Suppressor macrophage (primary cell): ENCODE measurements around the gene LMO2.
"Not testable (repeated sequence)": the region's sequence is repeated elsewhere in the genome, so short reads cannot be mapped to it uniquely, and the experiment has no call there.

Experiments used
- DNase-seq, 4 experiments: peaks; one replicate each; pipeline ENCODE4 v3.0.0-alpha.2; 2020 to 2022

The LMO2 gene

DNA sequence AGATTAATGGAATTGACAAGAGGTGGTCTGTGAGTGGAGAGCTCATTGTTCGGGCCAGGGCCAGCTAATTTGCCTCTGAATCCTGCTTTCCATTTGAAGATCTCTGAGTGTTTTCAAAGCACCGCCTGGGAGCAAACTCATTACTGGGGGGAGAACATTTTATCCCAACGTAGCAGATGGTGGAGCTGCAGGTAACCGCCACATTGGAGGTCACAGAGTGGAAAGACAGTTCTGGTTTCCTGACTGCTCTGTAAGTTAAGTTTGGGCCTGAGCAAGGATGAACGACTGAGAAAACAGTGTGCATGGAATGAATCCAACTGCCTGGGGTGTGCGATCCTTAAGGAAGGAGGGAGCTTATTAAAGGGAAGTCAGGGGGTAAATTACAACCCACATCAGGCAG is 30.5 kb downstream of the LMO2 start:
- DNase-seq = no peak

GRCh38 chr11:33860926-33861325 is 30.9 kb downstream of the LMO2 start:
- DNase-seq = no peak

GRCh38 chr11:33859306-33859705 is 32.6 kb downstream of the LMO2 start:
- no peak for DNase-seq

DNA sequence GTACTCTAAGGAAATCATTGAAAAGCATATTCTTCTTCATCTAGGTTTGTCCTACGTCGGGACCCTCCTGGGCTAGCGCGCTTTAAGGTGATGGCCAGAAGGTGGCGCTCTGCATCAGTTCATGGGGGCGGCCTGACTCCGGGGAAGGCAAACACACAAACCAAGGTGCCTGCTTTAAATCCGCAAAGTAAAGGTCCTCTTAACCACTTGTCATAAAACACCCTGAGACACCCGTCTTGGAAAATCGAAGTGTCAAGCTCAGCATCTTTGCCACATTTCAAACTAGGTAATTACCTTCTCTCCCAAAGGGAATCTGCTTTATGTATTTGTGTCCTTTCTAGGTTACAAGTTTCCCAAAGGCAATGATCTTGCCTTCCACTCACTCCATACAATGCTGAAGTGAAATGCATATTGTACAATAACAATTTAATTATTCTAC is 33.9 kb downstream of the LMO2 start:
- DNase-seq = peak; percentile 78 to 92 (median 89)

DNA sequence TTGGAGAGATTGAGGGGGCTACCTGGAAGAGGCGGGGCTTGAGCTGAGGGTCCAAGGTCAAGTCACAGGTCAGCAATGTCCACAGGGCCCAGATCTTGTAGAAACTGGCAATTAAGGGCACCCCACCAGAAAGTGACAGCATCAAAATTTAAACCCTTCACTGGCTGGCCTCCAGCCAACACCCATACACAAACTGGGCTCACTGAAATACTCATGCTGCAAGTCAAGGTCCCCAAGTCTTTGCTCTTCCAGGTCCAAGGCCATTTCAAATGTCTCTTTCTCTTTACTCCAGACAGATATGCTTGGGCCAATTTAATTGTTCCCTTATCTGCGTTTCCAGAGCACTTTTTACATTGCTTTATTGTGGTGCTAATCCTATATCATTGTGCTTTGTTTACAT is 36.4 kb downstream of the LMO2 start:
- DNase-seq = no peak

DNA sequence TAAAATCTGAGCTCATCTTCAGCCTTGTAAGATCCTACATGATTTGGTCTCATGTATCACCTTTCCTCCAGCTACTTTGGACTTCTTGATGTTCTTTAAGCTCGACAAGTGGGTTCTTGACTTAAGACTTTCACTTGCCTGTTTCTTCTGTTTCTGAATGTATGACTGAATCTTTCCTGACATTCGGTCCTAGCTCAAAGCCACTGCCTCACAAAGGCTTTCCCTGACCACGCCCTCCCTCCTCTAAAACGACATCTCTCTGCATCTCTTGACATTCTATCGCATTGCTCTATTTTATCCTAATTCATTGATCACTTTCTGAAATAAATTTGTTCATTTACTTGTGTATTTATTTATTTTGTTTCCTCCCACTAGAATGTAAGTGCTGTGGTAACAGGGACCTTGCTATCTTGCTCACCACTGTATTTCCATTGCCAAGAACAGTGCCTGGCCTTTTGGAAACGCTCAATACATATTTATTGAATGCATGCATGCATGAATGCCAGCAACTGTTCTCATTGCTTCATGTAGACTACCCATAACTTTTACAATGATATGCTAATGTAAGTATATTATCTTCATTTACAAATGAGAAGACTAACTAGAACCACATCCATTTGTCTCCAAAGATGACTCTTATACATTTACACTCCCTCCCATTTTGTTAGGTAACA is 43.0 kb downstream of the LMO2 start:
- DNase-seq = no peak

- no peak for DNase-seq
Observed at GRCh38 chr11:33847251-33847650, 44.6 kb downstream of the LMO2 start.

- DNase-seq = no peak
Observed at GRCh38 chr11:33844236-33844635, 47.6 kb downstream of the LMO2 start.

DNA sequence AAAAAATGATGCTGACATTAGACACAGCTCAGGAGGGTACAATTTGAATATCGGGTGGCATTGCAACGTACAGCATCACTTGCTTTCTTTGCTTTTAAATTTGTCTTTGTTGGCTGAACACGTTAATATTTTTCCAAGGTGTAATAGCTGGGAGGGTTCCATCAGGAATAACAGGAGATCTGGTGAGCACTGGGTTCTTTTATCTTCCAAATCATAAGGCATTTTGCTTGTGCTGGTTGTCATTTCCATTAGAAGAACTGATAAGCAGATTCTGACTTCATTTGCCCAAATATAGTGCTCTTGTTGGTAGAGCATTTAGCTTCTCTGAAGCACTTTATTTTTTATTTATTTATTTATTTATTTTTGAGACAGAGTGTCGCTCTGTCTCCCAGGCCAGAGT is 48.9 kb downstream of the LMO2 start:
- no peak for DNase-seq

- DNase-seq = no peak
Observed at GRCh38 chr11:33842236-33842915, 49.5 kb downstream of the LMO2 start.

GRCh38 chr11:33838234-33838633 is 53.6 kb downstream of the LMO2 start:
- not testable (repeated sequence) for DNase-seq

DNA sequence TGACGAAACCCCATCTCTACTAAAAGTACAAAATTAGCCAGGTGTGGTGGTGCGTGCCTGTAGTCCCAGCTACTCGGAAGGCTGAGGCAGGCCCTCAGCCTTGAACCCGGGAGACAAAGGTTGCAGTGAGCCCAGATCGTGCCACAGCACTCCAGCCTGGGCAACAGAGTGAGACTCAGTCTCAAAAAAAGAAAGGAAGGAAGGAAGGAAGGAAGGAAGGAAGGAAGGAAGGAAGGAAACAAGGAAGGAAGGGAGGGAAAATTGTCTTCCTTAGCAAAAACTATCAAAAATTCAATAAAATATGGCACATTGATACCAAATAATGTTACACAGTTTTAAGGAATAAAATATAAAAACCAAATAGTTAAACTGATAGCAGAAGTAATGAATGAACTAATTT is 54.5 kb downstream of the LMO2 start:
- DNase-seq = not testable (repeated sequence)

- DNase-seq = peak in 3 of 4 experiments; percentile 29 to 55 (median 33)
Observed at GRCh38 chr11:33835143-33835878, 56.6 kb downstream of the LMO2 start.

DNA sequence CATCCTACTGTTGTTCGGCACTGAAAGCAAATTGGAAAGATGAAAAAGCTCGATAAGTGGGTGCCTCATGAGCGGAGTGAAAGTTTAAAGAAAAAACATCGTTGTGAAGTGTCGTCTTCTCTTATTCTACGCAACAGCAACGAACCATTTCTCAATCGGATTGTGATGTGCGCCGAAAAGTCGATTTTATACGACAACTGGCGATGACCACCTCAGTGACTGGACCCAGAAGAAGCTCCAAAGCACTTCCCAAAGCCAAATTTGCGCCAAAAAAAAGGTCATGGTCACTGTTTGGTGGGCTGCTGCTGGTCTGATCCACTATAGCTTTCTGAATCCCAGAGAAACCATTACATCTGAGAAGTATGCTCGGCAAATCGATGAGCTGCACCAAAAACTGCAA is 59.2 kb downstream of the LMO2 start:
- DNase-seq = no peak

GRCh38 chr11:33830903-33831648 is 60.8 kb downstream of the LMO2 start:
- no peak for DNase-seq

DNA sequence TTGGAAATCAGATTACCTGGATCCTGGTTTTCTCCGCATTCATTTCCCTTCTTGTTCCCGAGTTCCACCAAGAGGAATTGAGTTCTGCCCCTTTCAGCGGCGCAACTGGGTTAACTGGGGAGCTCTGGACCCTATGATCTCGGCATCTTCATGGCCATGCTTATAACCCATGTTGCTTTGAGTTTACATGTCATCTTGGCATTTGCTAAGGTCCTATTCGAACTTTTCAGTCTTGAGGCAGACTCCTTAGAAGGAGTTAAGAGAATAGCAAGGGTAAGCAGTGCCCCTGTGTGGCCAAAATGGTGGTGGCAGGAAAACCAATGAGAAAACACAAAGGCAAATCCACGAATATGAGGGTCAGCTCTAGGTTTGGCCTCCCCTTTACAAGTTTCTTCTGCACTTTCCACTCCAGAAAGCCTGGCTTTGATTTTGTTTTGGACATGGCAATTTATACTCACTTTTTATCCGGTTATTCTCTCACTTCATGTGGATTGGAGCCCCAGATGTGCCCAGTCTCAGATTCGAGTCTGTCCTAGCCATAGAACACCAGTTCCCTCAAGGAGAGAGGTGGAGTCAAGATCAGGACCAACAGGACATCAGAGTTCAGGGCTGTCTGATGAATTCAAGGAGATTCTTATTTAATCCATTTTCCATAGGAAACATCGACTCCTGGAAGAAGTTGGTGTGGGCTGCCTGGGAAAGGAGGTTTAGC is 62.3 kb downstream of the LMO2 start:
- DNase-seq = peak; percentile 76 to 79 (median 76)

- DNase-seq = peak in 2 of 4 experiments; percentile 5 to 27
Observed at GRCh38 chr11:33828604-33829429, 63.1 kb downstream of the LMO2 start.

DNA sequence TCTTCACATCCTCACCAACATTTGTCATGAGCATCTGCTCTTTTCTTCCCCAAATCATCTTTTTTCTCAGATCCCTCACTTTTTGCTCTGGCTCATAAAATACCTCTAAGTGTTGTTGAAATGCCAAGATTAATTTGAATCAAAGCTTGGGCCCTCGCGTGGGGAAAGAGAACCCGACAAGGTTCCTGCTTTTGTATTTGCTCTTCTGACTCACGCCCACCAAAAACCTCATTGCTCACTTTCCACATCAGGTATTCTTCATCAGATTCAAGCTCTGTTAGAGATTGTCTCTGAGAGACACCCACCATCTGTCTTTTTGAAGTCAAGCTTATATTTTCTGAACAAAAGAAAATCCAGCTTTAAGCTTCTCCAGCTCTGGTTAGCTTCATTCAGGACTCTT is 64.7 kb downstream of the LMO2 start:
- peak in 1 of 4 experiments; percentile 10 for DNase-seq

- DNase-seq = peak; percentile 33 to 74 (median 38)
Observed at GRCh38 chr11:33825854-33826560, 65.9 kb downstream of the LMO2 start.

DNA sequence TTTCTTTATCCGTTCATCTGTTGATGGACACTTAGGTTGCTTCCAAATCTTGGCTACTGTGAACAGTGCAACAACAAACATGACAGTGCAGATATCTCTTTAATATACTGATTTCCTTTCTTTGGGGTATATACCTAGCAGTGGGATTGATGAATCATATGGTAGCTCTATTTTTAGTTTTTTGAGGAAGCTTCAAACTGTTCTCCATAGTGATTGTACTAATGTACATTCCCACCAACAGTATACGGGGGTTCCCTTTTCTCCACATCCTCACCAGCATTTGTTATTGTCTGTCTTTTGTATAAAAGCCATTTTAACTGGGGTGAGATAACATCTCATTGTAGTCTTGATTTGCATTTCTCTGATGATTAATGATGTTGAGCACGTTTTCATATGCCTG is 68.9 kb downstream of the LMO2 start:
- peak in 2 of 4 experiments; percentile 40 to 57 for DNase-seq
